ENCODE data around the gene SBSN. TPM values are rescaled to one million over a fixed set of nuclear protein-coding genes. Genes with fewer than 3 reads are reported as not detected.
A peak's percentile ranks its signal among the peaks of the same experiment; 100 is the strongest.

SBSN gene
- total and polyA plus RNA-seq, 9 of the 15 experiments (the other 6 are each of a cell fraction or from before 2014, with no cell fraction given) = 0.05 TPM; not detected in 8

GRCh38 chr19:35556025-35556590 is 28.0 kb upstream of the SBSN start (continued):
- TF ChIP-seq MGA (IDR thresholded peaks at IDR 0.05) = no peak; the same call in 1 of the 2 replicates
- no peak for TF ChIP-seq KDM5B (IDR thresholded peaks at IDR 0.05; ENCODE audit: insufficient replicate concordance, low read depth, low read length)
- TF ChIP-seq BCOR (IDR thresholded peaks at IDR 0.05) = peak; percentile 75
- TF ChIP-seq MNT (conservative IDR thresholded peaks at IDR 0.05) = 0 out of 4 replicates have a peak, but pooled peaks of 1 of the 2 experiments have one; percentile 13
- no peak for TF ChIP-seq C11orf30 (IDR thresholded peaks at IDR 0.05; ENCODE audit: low read depth)
- no peak for TF ChIP-seq FOXM1 (IDR thresholded peaks at IDR 0.05; ENCODE audit: low read depth)
- TF ChIP-seq FOXM1 (CRISPR knock-in tag; IDR thresholded peaks at IDR 0.05; ENCODE audit: low read depth) = no peak
- 0 out of 2 replicates have a peak, but pooled peaks have one; percentile 9 for TF ChIP-seq TFAP4 (CRISPR knock-in tag; IDR thresholded peaks at IDR 0.05; ENCODE audit: borderline replicate concordance)
- TF ChIP-seq PCBP2 (IDR thresholded peaks at IDR 0.05; ENCODE audit: low read depth, low read length, poor library complexity, severe bottlenecking) = no peak
- TF ChIP-seq RBM25 (IDR thresholded peaks at IDR 0.05; ENCODE audit: low read depth, low read length, severe bottlenecking) = peak; percentile 66
- TF ChIP-seq EWSR1 (IDR thresholded peaks at IDR 0.05; ENCODE audit: borderline replicate concordance, low read depth, partially characterized antibody) = no peak
- no peak for TF ChIP-seq SMAD4 (CRISPR knock-in tag; conservative IDR thresholded peaks at IDR 0.05)

Data from K562 (cell line).